GM12878 (cell line): ENCODE data around the gene SLC5A7. TPM values are rescaled to one million over a fixed set of nuclear protein-coding genes. Genes with fewer than 3 reads are reported as not detected.

Source experiments
- ATAC-seq: fragments of 200-7000 bp; cut with Tn5 transposase; 3 replicates; pipeline ENCODE4 v1.9.1; 2020; ENCODE audit warnings: mild to moderate bottlenecking, moderate library complexity
- BruUV-seq: library from RNA; stranded (reverse); fragments of 400-500 nt; replicated peaks from 2 replicates; lab custom pipeline; 2021; lab: Mats Ljungman, UMichigan
- CTCF ChIA-PET: fragments of 300-600 bp; sonication (Branson Sonifier 250); formaldehyde crosslinking; extraction: SDS; loops from one replicate; lab custom pipeline; 2021; ENCODE audit warnings: inconsistent platforms; lab: Yijun Ruan, JAX
- POLR2A ChIA-PET: fragments of 350-600 bp; formaldehyde crosslinking; extraction: SDS; loops from one replicate; lab custom pipeline; 2021; ENCODE audit warnings: inconsistent platforms; lab: Charles Lee
- RAD21 ChIA-PET: fragments of 300-600 bp; sonication (Branson Sonifier 250); formaldehyde crosslinking; loops from one replicate; lab custom pipeline; 2023; ENCODE audit warnings: antibody characterized with exemption; ENCODE audit not compliant: unreplicated experiment; lab: Charles Lee
- SMC1A ChIA-PET: fragments of 300-600 bp; sonication (Branson Sonifier 250); formaldehyde crosslinking; loops from one replicate; lab custom pipeline; 2023; ENCODE audit not compliant: unreplicated experiment, uncharacterized antibody; lab: Charles Lee
- DNase-seq: peaks from one replicate; pipeline ENCODE4 v3.0.0-alpha.2; 2011; ENCODE audit warnings: low read depth, low spot score
- FAIRE-seq: peaks from 3 replicates; lab custom pipeline; 2011; peaks lifted over from hg19 to GRCh38; lab: Jason Lieb, UNC
- H2AFZ ChIP-seq: 2 replicates; pipeline ENCODE4 v1.6.0; 2011; ENCODE audit warnings: low read depth, low read length, control low read depth; ENCODE audit not compliant: control insufficient read depth
- H3K27ac ChIP-seq: 2 replicates; pipeline ENCODE4 v1.5.1; 2011; ENCODE audit warnings: control low read depth; ENCODE audit not compliant: control insufficient read depth, insufficient read depth
- H3K27me3 ChIP-seq, 2 experiments: replicated peaks in 1 of 2; 2 replicates each; pipeline versions ENCODE4 v1.6.0 to v1.6.1; 2011; ENCODE audit warnings: low read length in 1 of 2; ENCODE audit not compliant: control insufficient read depth in 2 of 2, insufficient read depth in 2 of 2
- H3K36me3 ChIP-seq, 2 experiments: 2 replicates each; pipeline ENCODE4 v1.5.1; 2011; ENCODE audit warnings: low read length in 1 of 2; ENCODE audit not compliant: control insufficient read depth in 2 of 2, insufficient read depth in 2 of 2
- H3K4me1 ChIP-seq: 2 replicates; pipeline ENCODE4 v1.6.1; 2011; ENCODE audit warnings: mild to moderate bottlenecking, low read length, moderate library complexity, mixed read lengths; ENCODE audit not compliant: control insufficient read depth, insufficient read depth
- H3K4me2 ChIP-seq: 2 replicates; pipeline ENCODE4 v1.6.0; 2011; ENCODE audit warnings: control low read depth; ENCODE audit not compliant: control insufficient read depth, insufficient read depth
- H3K4me3 ChIP-seq: fragments of 200-600 bp; sonication (generic); 2 replicates; pipeline ENCODE4 v1.5.1; 2016
- H3K79me2 ChIP-seq: 2 replicates; pipeline ENCODE4 v1.6.0; 2011; ENCODE audit warnings: low read length; ENCODE audit not compliant: control insufficient read depth, insufficient read depth
- H3K9ac ChIP-seq: 2 replicates; pipeline ENCODE4 v1.8.0; 2011; ENCODE audit warnings: low read length, control low read depth, mixed read lengths; ENCODE audit not compliant: control insufficient read depth, insufficient read depth
- H3K9me3 ChIP-seq: replicated peaks from 3 replicates; pipeline ENCODE4 v1.5.1; 2011; ENCODE audit warnings: mild to moderate bottlenecking, low read length; ENCODE audit not compliant: control insufficient read depth, insufficient read depth
- H4K20me1 ChIP-seq: 2 replicates; pipeline ENCODE4 v1.6.0; 2011; ENCODE audit not compliant: control insufficient read depth, insufficient read depth
- BACH1 ChIP-seq: fragments of 450-650 bp; IDR thresholded peaks from 2 replicates; pipeline ENCODE4 v1.6.1; 2017; ENCODE audit warnings: mild to moderate bottlenecking, borderline replicate concordance
- EGR1 ChIP-seq, 2 experiments: IDR thresholded peaks; 1 replicate in 1 of 2; 2 replicates in 1 of 2; pipeline ENCODE4 v1.6.1; 2011 to 2012; ENCODE audit warnings: low read depth in 2 of 2, low read length in 2 of 2, borderline replicate concordance in 1 of 2, mild to moderate bottlenecking in 1 of 2, moderate library complexity in 1 of 2
- MTA3 ChIP-seq: IDR thresholded peaks from 2 replicates; pipeline ENCODE4 v1.6.1; 2012; ENCODE audit warnings: low read length, inconsistent platforms, borderline replicate concordance
- MYC ChIP-seq: IDR thresholded peaks from 2 replicates; pipeline ENCODE4 v1.6.1; 2011; ENCODE audit warnings: mild to moderate bottlenecking, low read length, moderate library complexity, inconsistent platforms; ENCODE audit not compliant: insufficient read depth, insufficient replicate concordance, insufficient read length, severe bottlenecking
- PAX8 ChIP-seq: fragments of 450-650 bp; IDR thresholded peaks from 2 replicates; pipeline ENCODE4 v1.6.1; 2017; ENCODE audit warnings: mild to moderate bottlenecking, moderate library complexity
- RAD21 ChIP-seq: IDR thresholded peaks from 2 replicates; pipeline ENCODE4 v1.6.1; 2011; ENCODE audit warnings: mild to moderate bottlenecking, low read depth, low read length, moderate library complexity; ENCODE audit not compliant: insufficient read depth
- SP1 ChIP-seq: IDR thresholded peaks from one replicate; pipeline ENCODE4 v1.6.1; 2011; ENCODE audit warnings: low read depth, low read length
- WGBS: methylation state at CpG from one replicate; pipeline ENCODE4 v1.1.6; 2016; ENCODE audit warnings: low lambda C conversion rate; ENCODE audit not compliant: insufficient replicate concordance, insufficient coverage; ENCODE audit errors: missing lambda C conversion rate; 5-methylcytosine and 5-hydroxymethylcytosine counted together
- in situ Hi-C: fragments of 300-500 bp; cut with MboI; formaldehyde crosslinking; loops from 9 replicates; pipeline ENCODE4 v1.14.3; 2018; ENCODE audit warnings: mixed read lengths
- intact Hi-C: fragments of 100-400 bp; cut with micrococcal nuclease; formaldehyde crosslinking; loops from one replicate; pipeline ENCODE4 v1.14.2; 2022; ENCODE audit not compliant: unreplicated experiment
- polyA plus RNA-seq, 11 experiments: library from polyadenylated mRNA; depleted of rRNA in 4 of 11; unstranded in 6 of 11; stranded (reverse) in 5 of 11; fragments of >200 nt; fragmentation: Nextera tagmentation in 4 of 11; fragmentation: Illumina TruSeq in 1 of 11; extraction: Ambion mirVana in 4 of 11; extraction: Trizol in 1 of 11; gene quantifications; 1 replicate in 1 of 11; 2 replicates in 10 of 11; pipeline versions ENCODE4 v1.2.1 to v1.2.3, GENCODE V29; 2011 to 2016; ENCODE audit warnings: inconsistent platforms in 2 of 11, missing spikeins in 2 of 11, low read depth in 1 of 11
- total RNA-seq, 4 experiments: library from RNA; depleted of rRNA in 3 of 4; stranded (reverse); fragments of >200 nt in 3 of 4; fragmentation: Illumina TruSeq in 1 of 4; extraction: Trizol in 1 of 4; gene quantifications; 2 replicates each; pipeline versions ENCODE4 v1.2.1 to v1.2.3, GENCODE V29; 2013 to 2021
- TF ChIP-seq, protein P1 (sequence below), 3 experiments: IDR thresholded peaks in 2 of 3; conservative IDR thresholded peaks in 1 of 3; 2 replicates each; pipeline ENCODE4 v1.5.1; 2011; ENCODE audit warnings: low read depth in 3 of 3, low read length in 3 of 3, mild to moderate bottlenecking in 3 of 3, control low read depth in 2 of 3, moderate library complexity in 2 of 3, inconsistent platforms in 1 of 3, mixed read lengths in 1 of 3; ENCODE audit not compliant: control insufficient read depth in 2 of 3, insufficient read depth in 1 of 3; ENCODE audit errors: extremely low read depth in 1 of 3

SLC5A7 gene
- total and polyA plus RNA-seq, 10 of the 15 experiments (the other 5 are each of a cell fraction or from before 2014, with no cell fraction given), result not detected

GRCh38 chr2:108031471-108031941 lies 45.2 kb downstream of the SLC5A7 start:
- Histone ChIP-seq H3K79me2 (no peaks in the 10 kb centered on the region), H3K4me3 (no peak overlapping the region)
- CTCF ChIA-PET, result no interaction called here
- in situ Hi-C loops, result no loop called here
- BruUV-seq, result no TSS peak
- no peak for TF ChIP-seq PAX8
- TF ChIP-seq EGR1 (IDR thresholded peaks at IDR 0.05; ENCODE audit: borderline replicate concordance in 1 of 2, low read depth in 2 of 2, low read length in 2 of 2), result no peak
- no peak for TF ChIP-seq MTA3
- no peak for TF ChIP-seq MYC
- TF ChIP-seq, all 136 proteins: peak for 0
- RAD21 ChIA-PET, result no interaction called here
- Histone ChIP-seq H4K20me1 (no peaks in the 10 kb centered on the region), H2AFZ (no peak overlapping the region), H3K4me1 (no peaks in the 10 kb centered on the region), H3K4me2 (no peak overlapping the region), H3K36me3 (no peaks in the 10 kb centered on the region), H3K27ac (no peak overlapping the region), H3K9me3 (no peaks in the 10 kb centered on the region), H3K27me3 (no peaks in the 10 kb centered on the region), H3K9ac (no peak overlapping the region)
- SMC1A ChIA-PET, result no interaction called here
- FAIRE-seq (no peak), DNase-seq (no peak), ATAC-seq (no peak)
- intact Hi-C loops, result no loop called here
- POLR2A ChIA-PET, result no interaction called here
- 54% methylated on average over 23 of the region's 23 CpGs for WGBS

DNA sequence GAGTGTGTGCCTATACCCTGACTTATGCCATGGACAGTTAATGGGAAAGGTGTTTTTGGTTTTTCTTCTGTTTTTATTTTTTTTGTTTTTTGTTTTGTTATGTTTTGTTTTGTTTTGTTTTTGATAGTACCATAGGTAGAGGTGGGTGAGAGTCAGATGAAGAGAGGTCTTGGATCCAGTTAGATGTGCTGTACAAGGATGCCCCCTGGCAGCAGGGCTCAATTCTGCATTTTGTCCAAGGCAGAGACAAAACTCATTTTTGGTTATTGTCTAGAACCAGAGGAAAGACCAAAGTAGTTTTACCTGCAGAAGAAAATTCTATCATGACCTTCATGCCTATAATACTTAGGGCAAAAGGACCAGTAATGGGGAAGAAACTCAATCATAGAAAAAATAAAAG lies 48.5 kb downstream of the SLC5A7 start:
- in situ Hi-C loops, result no loop called here
- ChIA-PET CTCF (interaction anchor here (1.3 kb wide), 1 partner anchor 14 kb away, joined by 4 read pairs; no protein-coding TSS in a partner anchor), POLR2A (no interaction called here), RAD21 (no interaction called here), SMC1A (no interaction called here)
- Histone ChIP-seq H3K4me3 (no peak overlapping the region), H3K27me3 (no peaks in the 10 kb centered on the region), H3K9ac (no peak overlapping the region), H3K4me1 (no peaks in the 10 kb centered on the region), H3K4me2 (no peak overlapping the region), H3K79me2 (no peaks in the 10 kb centered on the region), H3K36me3 (no peaks in the 10 kb centered on the region), H4K20me1 (no peaks in the 10 kb centered on the region), H3K27ac (no peak overlapping the region), H2AFZ (no peak overlapping the region), H3K9me3 (no peaks in the 10 kb centered on the region)
- TF ChIP-seq RAD21 (peak; percentile 25; the same call in 1 of the 2 replicates), BACH1 (no peak), SP1 (no peak)
- TF ChIP-seq, protein P1, sequence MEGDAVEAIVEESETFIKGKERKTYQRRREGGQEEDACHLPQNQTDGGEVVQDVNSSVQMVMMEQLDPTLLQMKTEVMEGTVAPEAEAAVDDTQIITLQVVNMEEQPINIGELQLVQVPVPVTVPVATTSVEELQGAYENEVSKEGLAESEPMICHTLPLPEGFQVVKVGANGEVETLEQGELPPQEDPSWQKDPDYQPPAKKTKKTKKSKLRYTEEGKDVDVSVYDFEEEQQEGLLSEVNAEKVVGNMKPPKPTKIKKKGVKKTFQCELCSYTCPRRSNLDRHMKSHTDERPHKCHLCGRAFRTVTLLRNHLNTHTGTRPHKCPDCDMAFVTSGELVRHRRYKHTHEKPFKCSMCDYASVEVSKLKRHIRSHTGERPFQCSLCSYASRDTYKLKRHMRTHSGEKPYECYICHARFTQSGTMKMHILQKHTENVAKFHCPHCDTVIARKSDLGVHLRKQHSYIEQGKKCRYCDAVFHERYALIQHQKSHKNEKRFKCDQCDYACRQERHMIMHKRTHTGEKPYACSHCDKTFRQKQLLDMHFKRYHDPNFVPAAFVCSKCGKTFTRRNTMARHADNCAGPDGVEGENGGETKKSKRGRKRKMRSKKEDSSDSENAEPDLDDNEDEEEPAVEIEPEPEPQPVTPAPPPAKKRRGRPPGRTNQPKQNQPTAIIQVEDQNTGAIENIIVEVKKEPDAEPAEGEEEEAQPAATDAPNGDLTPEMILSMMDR (IDR thresholded peaks at IDR 0.05 in 2 of 3, conservative IDR thresholded peaks at IDR 0.05 in 1 of 3; ENCODE audit: control insufficient read depth in 2 of 3, extremely low read depth in 1 of 3, insufficient read depth in 1 of 3, low read depth in 3 of 3, low read length in 3 of 3), result peak in 2 of 3 experiments; percentile 5 to 21; a peak in 1 of 6 replicates
- ATAC-seq (no peak), DNase-seq (no peak), FAIRE-seq (no peak)
- intact Hi-C loops, result no loop called here
- no TSS peak for BruUV-seq
